ENCODE results near the gene EAF2.
"Not testable (repeated sequence)": the region's sequence is repeated elsewhere in the genome, so short reads cannot be mapped to it uniquely, and the experiment has no call there.

Gene EAF2

GRCh38 chr3:121855555-121855954 is 20.5 kb downstream of the EAF2 start:
- no peak for DNase-seq
- intact Hi-C loops (cut with DNase I) = no loop called here

GRCh38 chr3:121857778-121858177 is 22.8 kb downstream of the EAF2 start:
- DNase-seq; intact Hi-C loops (cut with DNase I): not testable (repeated sequence)

GRCh38 chr3:121863247-121863646 is 28.2 kb downstream of the EAF2 start:
- intact Hi-C loops (cut with DNase I); DNase-seq: not testable (repeated sequence)

DNA sequence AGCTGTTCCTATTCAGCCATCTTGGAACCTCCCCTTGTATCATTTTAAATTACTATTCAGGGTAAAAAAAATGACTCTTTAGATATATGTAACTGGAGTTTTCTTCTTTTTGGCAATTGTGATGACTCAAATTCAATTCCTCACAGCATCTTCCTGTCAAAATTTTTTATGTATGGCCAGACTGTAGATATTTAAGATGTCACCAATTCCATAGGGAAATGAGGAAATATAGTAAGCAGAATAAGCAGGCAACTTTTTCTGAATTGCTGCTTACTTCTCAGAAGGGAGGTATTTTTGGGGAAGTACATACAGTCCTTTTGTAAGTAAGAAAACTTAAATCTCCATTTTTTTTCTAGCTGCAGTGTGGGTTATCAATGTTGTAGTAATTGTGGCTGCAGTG is 28.8 kb downstream of the EAF2 start:
- intact Hi-C loops (cut with DNase I) = no loop called here
- no peak for DNase-seq

- DNase-seq = no peak
- intact Hi-C loops (cut with DNase I) = no loop called here
These were observed 34.7 kb downstream of the EAF2 start for GRCh38 chr3:121869736-121870135.

GRCh38 chr3:121870717-121871116 is 35.7 kb downstream of the EAF2 start:
- no peak for DNase-seq
- intact Hi-C loops (cut with DNase I) = no loop called here

GRCh38 chr3:121871430-121871829 is 36.4 kb downstream of the EAF2 start:
- DNase-seq = no peak
- intact Hi-C loops (cut with DNase I) = no loop called here

DNA sequence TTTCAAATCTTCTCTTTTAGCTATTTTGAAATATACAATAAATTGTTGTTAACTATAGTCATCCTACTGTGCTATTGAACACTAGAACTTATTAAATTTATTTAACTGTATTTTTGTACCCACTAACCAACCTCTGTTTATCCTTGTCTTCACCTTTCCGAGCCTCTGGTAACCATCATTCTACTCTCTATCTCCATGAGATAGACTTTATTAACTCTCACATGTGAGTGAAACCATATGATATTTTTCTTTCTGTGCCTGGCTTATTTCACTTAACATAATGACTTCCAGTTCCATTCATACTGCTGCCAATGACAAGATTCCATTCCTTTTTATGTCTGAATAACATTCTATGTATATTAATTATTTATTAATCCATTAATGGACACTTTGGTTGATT is 43.4 kb downstream of the EAF2 start:
- DNase-seq = no peak
- intact Hi-C loops (cut with DNase I) = no loop called here

GRCh38 chr3:121883507-121883906 is 48.5 kb downstream of the EAF2 start:
- DNase-seq = no peak
- intact Hi-C loops (cut with DNase I) = no loop called here

DNA sequence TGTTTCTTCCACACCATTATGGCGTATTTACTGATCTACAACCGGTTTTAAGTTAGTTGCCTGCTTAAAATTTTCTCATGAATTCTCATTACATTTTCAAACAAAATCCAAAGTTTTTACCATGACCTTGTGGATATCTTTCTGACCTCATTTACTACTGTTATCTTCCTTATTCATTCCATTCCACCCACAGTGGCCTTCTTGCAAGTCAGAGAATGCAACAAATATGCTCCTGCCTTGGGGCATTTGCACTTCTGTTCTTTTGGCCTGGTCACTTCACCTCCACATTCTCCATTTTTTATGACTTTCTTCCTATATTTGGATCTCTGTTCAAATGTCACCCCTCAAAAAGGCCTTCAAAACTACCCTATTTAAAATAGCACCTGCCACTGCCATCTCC is 50.4 kb downstream of the EAF2 start:
- intact Hi-C loops (cut with DNase I) = no loop called here
- no peak for DNase-seq

GRCh38 chr3:121894301-121894990 is 59.4 kb downstream of the EAF2 start, which contains the start of gene SLC15A2:
Gene SLC15A2, plus strand, starts transcription at chr3:121894401. Its CDS starts 76 bp downstream, at chr3:121894477.
- peak in 8 of 10 donors; percentile 21 to 81 (median 40) for DNase-seq
- intact Hi-C loops (cut with DNase I) = no loop called here

DNA sequence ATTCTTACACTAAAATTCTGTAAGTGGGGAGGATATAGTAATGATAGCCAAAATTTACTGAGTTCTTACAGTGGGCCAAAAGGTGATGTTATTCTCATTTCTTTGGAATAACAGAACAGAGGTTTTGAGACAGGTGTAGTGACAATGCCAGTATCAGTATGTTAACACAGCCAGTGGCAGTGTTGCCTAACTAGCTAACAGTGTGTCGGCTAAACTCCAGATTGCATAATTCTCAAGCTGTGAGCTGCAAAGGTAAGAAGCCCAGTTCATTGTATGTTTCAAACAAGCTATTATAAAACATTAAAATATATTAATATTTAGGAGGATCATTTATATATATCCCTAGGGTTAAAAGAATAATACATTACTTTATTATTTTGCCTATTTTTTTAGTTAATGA is 60.1 kb downstream of the EAF2 start:
- no peak for DNase-seq
- intact Hi-C loops (cut with DNase I) = no loop called here

DNA sequence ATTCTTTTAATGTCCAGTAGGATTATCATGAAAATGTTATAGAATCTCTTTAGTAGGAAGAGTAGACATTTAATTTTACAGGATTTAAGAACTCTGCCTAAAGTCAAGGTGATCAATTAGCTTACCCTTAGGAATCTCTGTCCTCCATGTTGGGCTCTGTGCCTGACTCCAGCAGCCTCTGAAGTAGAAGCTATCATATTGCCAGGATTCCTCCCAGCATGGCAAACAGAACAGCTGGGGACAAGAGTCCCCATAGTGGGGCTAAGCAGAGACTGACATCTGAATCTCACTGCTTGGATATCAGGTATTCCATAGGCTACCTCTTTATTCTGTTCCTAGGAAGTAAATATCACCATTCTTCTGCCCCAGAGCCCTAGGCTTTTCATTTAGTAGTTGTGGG is 60.7 kb downstream of the EAF2 start:
- no peak for DNase-seq
- intact Hi-C loops (cut with DNase I) = no loop called here

GRCh38 chr3:121896823-121897222 is 61.8 kb downstream of the EAF2 start:
- intact Hi-C loops (cut with DNase I) = no loop called here

GRCh38 chr3:121897296-121897695 is 62.3 kb downstream of the EAF2 start:
- no peak for DNase-seq
- intact Hi-C loops (cut with DNase I) = no loop called here

More at GRCh38 chr3:121896823-121897222, 61.8 kb downstream of the EAF2 start:
- DNase-seq = no peak

DNA sequence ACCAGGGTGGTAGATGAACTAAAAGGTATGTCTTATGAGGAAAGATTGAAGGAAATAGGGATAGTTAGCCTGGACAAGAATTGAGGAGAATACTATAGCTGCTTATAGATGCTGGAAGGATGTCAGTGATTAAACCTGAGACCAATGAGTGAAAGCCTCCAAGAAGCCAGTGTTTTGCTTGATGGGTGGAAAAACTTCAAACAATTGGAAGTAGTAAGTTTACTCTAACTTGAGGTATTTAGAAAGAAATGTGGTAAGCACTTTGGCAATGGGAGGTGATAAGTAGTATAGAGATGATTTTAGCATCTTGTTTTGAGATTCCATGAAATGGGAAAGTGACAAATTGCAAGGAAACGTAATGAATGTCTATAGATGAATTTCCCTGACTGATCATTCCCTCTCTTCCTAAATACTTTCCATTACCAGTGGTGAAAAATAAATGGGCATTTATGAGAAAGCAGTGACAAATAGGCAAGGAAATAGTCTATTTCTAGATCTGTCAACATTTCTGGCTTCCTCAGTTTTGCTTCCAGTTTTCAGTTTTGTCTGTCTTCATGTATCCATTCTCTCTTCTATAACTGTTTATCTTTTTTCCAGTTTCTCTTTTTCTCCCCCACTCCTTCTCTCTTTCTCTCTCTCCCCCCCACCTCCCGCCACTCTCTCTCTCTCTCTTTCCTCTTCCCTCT is 78.4 kb downstream of the EAF2 start:
- intact Hi-C loops (cut with DNase I) = no loop called here
- DNase-seq = no peak

GRCh38 chr3:121914081-121914998 is 79.3 kb downstream of the EAF2 start:
- peak in 1 of 10 donors; percentile 55 for DNase-seq
- intact Hi-C loops (cut with DNase I) = no loop called here

- intact Hi-C loops (cut with DNase I) = no loop called here
- no peak for DNase-seq
These were observed 81.2 kb downstream of the EAF2 start for GRCh38 chr3:121916189-121916588.

DNA sequence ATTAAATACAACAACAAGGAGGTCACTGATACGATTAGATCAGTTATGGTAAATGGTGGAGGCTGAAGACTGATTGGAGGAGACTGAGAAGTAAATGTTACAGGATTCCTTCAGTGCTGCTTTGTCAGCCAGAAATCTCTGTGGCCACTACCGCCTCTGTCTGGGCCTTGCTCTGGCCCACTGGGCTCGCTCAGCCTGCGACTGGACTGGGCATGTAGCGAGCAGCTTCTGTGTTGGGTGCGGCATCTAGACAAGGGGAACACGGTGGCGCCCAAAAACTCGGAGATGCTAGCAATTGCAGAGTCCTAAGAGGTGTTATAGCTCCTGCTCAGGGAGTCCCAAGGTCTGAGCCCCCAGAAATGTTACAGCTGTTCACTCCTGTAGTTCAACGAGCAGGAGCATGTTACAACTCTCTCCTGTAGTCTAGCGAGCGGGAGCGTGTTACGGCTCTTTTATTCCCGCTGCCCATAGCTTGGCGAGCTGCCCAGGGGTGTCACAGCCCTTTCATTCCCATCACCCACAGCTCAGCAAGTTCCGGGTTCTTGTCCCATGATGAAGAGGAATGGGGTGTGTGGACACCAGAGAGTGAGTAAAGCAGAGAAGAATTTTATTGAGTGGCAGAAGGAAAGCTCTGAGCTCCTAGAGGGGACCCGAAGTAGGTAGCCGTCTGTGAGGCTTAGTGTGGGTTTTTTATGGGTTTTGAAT is 83.9 kb downstream of the EAF2 start:
- peak in 2 of 10 donors; percentile 44 to 77 for DNase-seq
- intact Hi-C loops (cut with DNase I) = no loop called here

GRCh38 chr3:121924734-121925133 is 89.7 kb downstream of the EAF2 start:
- intact Hi-C loops (cut with DNase I) = no loop called here

More at GRCh38 chr3:121924734-121925133, 89.7 kb downstream of the EAF2 start:
- no peak for DNase-seq
